HG02852 (cell line): Measurements from ENCODE around the gene SPTB.

Source experiments
- ATAC-seq: cut with Tn5 transposase; IDR thresholded peaks from one replicate; pipeline ENCODE4 v1.9.1; 2021; ENCODE audit warnings: mild to moderate bottlenecking, moderate library complexity; ENCODE audit not compliant: unreplicated experiment

Gene SPTB

GRCh38 chr14:64768401-64769095 is 111.2 kb downstream of the SPTB start:
- no peak for ATAC-seq

DNA sequence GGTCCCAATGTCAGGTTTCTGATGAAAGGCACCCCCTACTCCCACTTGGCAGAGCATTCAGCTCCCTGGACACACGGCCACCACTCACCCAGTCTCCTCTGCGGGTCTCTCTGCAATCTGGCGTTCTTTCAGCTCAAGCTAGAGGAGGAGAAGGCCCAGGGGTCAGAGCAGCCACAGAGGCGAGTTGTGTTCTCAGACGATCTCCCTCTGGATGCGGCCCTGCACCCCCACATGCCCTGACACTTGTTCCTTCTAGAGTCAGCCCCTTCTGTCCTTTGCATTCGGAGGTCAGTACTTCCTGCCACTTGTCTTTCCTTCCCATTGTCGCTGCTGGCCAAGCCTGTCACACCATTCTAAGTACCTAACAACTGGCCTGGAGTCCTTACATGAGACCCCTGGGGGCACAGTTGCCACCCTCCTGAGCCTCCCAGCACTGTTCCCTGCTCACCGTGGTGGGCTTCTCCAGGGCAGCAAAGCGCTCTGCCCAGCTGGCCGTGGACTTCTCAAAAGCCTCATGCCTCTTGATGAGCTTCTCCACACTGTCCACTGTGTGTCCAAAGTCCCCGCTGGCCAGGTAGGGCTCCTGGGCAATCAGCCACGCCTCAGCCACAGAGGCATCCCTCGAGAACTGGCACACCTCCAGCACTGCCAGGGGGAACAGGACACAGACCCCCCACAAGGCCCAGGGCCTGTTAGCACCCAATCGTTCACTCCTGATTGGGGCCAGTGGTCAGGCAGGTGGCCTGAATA is 112.3 kb downstream of the SPTB start:
- ATAC-seq: no peak

DNA sequence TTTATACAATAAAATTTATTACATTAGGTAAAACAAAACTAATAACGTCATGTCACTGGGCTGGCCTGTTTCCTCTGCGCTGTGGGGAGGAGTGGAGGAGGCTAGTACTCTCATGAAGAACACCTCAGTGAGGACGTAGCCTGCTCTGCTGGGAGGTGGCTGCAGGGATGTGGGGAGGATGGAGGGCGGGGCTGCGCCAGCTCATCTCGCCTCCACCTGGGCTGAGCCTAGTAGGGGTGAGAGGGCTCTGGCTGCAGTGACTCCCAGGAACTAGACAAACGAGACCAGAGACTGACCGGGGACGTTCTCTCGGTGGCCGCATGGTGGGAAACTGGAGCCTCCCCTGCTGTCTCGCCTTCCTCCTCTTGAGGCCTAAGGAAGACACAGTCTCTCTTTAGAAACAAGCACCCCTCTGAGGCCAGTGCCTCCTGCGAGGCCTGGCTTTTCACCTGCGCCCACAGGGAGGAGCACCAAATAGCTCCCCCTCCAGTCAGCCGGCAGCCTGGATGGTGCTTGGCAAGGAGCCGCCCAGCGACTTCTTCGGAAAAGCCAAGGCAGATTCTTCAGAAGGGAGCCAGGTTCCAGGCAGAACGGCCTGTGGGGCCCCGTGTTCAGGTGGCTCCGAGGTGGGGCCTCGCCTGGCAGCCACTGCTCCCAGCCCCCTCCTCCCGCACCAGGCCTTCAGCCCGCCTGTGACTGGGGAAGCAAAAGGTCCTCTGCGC is 113.1 kb downstream of the SPTB start:
- no peak for ATAC-seq

GRCh38 chr14:64765740-64766302 is 113.9 kb downstream of the SPTB start:
- ATAC-seq: no peak

- no peak for ATAC-seq
Measured at GRCh38 chr14:64764641-64765520, 114.8 kb downstream of the SPTB start.

DNA sequence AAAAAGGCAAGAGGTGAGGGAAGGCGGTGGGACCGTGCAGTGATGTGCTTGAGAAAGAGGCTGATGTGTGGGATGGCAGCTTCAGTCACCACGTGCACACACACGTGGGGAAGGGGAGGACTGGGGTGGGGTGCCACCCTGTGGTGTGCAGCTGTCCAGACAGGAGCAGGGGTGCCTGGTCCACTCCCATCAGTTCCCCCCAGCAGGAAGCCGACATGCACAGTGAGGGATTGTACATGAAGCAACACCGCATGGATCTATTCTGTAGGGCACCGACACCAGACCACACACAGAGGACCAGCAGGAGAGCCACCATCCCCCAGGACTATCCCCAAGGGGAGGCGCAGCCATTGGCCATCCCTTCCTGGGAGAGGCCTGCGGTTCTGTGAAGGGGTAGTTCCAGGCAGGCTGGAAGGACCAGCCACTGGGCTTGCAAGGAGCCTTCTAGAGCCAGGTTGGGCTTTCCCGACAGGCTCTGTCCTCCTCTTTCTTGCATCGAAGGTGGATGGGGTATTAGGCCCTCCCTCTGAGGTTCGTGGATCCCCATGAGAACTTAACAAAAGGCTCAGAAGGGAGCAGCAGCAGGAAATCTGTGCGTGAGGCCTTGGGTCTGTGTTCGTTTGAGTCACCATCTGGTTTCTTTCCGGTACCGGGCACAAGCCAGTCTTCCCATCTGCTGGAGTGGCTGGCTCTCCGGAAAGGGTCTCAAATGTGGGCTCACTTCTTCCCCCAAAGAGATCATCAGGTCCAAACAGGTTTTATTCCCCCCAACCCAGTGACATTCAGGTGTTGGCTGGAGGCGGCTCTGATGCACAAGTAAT is 115.7 kb downstream of the SPTB start:
- no peak for ATAC-seq

DNA sequence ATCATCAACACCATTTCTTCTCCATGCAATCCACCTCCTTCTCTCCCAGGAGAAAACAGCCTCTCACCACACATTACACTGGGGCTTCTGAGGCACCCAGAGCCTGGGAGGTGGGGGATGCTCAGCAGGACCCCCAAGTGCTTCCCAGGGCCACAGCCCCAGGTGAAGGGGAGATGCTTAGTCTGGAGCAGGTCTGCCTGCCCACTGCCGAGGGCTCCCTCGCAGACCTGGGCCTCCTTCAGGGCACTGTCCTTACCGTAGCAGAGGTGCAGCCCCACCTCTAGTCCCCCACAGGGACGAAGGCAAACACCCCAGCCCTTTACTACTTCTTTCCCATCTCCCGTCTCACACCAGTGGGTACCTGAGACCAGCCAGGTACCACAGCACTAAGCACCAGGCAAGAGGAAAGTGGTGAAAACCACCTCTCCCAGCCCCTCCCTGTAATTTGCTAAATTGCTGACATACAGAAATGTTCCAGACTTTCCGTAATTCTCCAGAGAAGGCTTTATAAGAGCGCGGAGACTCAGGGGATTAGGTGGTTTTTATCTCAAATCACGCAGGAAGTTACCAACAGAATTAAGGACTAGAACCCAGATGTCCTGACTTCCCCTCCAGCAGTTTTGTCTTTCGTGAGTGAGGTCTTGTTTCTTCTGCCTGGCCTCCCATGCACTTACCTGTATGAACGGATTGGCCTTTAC is 116.5 kb downstream of the SPTB start:
- ATAC-seq: no peak

DNA sequence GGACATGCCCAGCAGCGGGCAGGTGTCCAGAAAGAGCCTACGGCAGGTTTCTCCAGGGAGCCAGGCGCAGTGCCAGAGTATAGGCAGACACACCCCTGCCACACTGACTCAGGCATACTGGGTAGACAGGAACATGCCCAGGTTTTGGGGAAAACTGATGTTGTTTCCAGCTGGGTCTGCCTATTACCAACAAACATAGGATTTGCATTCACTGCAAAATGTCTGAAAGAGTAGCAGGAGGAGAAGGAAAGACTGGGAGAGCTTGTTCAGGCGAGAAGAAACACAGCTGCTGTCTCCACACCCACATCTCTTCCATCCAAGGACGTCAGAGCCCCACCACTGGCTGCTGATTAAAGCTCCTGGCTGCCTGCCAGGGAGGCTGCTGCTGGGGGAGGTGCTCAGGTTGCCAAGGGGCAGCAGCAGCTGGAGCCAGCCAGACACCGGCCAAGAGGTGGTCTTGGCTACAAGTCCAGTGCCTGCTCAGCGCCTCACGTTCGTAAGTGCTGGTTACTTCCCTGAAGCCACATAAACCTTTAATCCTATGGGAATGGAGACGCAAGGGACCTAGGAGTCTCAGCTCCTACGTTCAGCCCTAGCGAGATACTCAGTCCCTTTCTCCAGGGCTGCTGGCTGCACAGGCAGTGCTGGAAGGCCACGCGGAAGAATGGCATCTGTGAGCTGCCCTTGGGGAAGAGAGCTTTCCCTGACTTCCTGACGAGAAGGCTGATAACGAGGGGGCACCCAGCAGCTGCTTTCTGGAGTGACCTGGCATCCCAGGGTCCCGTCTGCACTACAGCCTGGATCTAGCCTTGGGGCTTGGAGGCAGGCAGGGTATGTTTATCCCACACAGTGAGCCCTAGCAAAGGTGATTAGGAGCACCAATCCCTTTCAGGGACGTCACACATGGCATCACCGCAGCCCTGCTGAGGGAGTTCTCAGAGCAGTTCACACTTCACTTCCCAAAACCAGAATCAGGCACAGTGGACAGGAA is 117.4 kb downstream of the SPTB start:
- no peak for ATAC-seq

GRCh38 chr14:64761441-64762043 is 118.2 kb downstream of the SPTB start:
- no peak for ATAC-seq

DNA sequence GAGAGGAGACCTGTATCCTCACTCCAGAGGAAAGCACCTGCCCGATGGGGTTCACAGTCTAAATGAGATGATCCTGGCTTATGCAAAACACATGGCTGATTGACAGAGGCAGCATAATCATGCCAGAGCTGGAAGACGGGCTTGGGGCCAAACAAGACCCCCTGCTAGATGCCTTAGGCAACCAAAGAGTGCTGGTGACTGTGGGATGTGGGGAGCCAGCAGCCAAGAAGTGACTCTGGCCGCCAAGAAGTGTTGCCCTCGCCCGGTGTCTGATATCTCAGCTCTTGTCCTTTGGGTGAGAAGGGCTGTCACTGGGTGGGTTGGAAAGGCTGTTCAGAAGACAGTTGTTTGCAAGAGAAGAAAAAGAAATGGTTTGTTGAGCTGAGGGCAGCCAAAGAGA is 118.8 kb downstream of the SPTB start:
- no peak for ATAC-seq

GRCh38 chr14:64760146-64760755 is 119.5 kb downstream of the SPTB start:
- no peak for ATAC-seq

- no peak for ATAC-seq
Measured at GRCh38 chr14:64759555-64759938, 120.2 kb downstream of the SPTB start.

GRCh38 chr14:64758691-64759554 is 120.8 kb downstream of the SPTB start:
- ATAC-seq: no peak

GRCh38 chr14:64758025-64758521 is 121.6 kb downstream of the SPTB start:
- no peak for ATAC-seq

GRCh38 chr14:64757601-64758000 is 122.1 kb downstream of the SPTB start:
- ATAC-seq: no peak

GRCh38 chr14:64756712-64757111 is 123.0 kb downstream of the SPTB start:
- ATAC-seq: no peak
